ENCODE results near the gene HLA-DOB. TPM values are rescaled to one million over a fixed set of nuclear protein-coding genes. Genes with fewer than 3 reads are reported as not detected.
A peak's percentile ranks its signal among the peaks of the same experiment; 100 is the strongest.

Gene HLA-DOB
- total and polyA plus RNA-seq, 10 of the 15 experiments (the other 5 are each of a cell fraction or from before 2014, with no cell fraction given): 27.4 to 79.1 (median 37.0) TPM

DNA sequence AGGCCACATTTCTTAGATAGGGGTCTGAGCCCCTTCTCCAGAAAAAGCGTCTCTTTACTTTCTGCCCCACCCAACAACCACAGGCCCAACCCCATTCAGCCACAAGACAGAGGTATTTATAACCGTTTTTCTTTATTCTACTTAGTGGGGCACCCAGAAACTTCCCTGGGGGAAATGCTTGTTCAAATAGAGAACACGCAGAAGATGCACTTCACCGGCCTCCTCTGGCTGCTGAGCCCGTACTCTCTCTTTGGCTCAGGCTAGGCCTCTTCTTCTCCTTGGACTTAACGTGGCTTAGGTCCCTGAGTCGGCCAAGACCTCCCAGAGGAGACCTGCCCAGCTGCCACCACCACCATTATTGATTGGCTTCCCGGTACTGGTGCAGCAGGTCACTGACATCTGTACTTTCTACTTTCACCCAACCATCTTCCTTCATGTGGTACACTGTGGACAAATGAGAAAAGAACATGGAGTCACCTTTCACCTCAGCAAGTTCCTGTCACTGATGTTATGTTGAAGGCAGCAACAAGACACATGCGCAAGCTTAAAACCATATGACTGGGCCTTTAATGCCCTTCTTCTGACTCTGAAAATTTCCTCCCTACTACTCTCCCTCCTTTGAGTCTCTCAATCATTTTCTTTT, 23.9 kb upstream of the HLA-DOB start:
- Histone ChIP-seq H3K4me1 (ENCODE audit: control insufficient read depth, insufficient read depth, low read length) (peaks cover 54% of the 10 kb centered on the region), H3K9me3 (replicated peaks; ENCODE audit: control insufficient read depth, insufficient read depth, low read length) (no peaks in the 10 kb centered on the region), H3K9ac (ENCODE audit: control insufficient read depth, insufficient read depth, low read length) (peak overlapping the region; percentile 17; the same call in 1 of the 2 replicates), H3K27me3 (replicated peaks in 1 of 2; ENCODE audit: control insufficient read depth in 2 of 2, insufficient read depth in 2 of 2, low read length in 1 of 2) (no peaks in the 10 kb centered on the region), H3K27ac (ENCODE audit: control insufficient read depth, insufficient read depth) (peak overlapping the region; percentile 68), H3K79me2 (ENCODE audit: control insufficient read depth, insufficient read depth, low read length) (peaks cover 71% of the 10 kb centered on the region), H4K20me1 (ENCODE audit: control insufficient read depth, insufficient read depth) (no peaks in the 10 kb centered on the region), H3K4me3 (peak overlapping the region; percentile 96), H2AFZ (ENCODE audit: control insufficient read depth, low read depth, low read length) (no peak overlapping the region), H3K4me2 (ENCODE audit: control insufficient read depth, insufficient read depth) (peak overlapping the region; percentile 99), H3K36me3 (ENCODE audit: control insufficient read depth in 2 of 2, insufficient read depth in 2 of 2, low read length in 1 of 2) (peaks cover 2 to 29% of the 10 kb centered on the region in 2 experiments; a peak in 3 of 4 replicates)
- ChIA-PET RAD21 (ENCODE audit: unreplicated experiment) (interaction anchor here (2.9 to 10.5 kb wide), 3 partner anchors 16 to 144 kb away, joined by 25 to 269 read pairs (median 236); partner anchors contain the start of genes PSMB9 and TAP1), POLR2A (interaction anchor here (1.7 to 10.5 kb wide), 5 partner anchors 16 to 131 kb away, joined by 5 to 357 read pairs (median 15); partner anchors contain the start of genes PSMB9 and TAP1), CTCF (interaction anchor here (0.7 to 10.7 kb wide), 8 partner anchors 10 to 144 kb away, joined by 3 to 311 read pairs (median 8); partner anchors contain the start of genes HLA-DMB, PSMB9 and TAP1), SMC1A (ENCODE audit: uncharacterized antibody, unreplicated experiment) (interaction anchor here (1.4 to 6.8 kb wide), 8 partner anchors 15 to 401 kb away, joined by 3 to 226 read pairs (median 16); partner anchors contain the start of genes HLA-DMA, HLA-DRA, PSMB9 and TAP1)
- no TSS peak for BruUV-seq (replicated peaks)
- under 1% methylated on average over 9 of the region's 9 CpGs for WGBS (ENCODE audit: insufficient coverage, insufficient replicate concordance, low lambda C conversion rate, missing lambda C conversion rate)
- FAIRE-seq (peak; percentile 88), ATAC-seq (peak; percentile 0), DNase-seq (ENCODE audit: low read depth, low spot score) (no peak)
- intact Hi-C loops (cut with micrococcal nuclease; ENCODE audit: unreplicated experiment) (loop anchor here (5.0 kb wide), 1 partner anchor 132 kb away; no protein-coding TSS in a partner anchor), in situ Hi-C loops (cut with MboI) (no loop called here)
- TF ChIP-seq PAX8 (IDR thresholded peaks at IDR 0.05) (no peak), ZNF384 (IDR thresholded peaks at IDR 0.05; ENCODE audit: borderline replicate concordance, low read depth, low read length) (no peak), MEF2A (IDR thresholded peaks at IDR 0.05; ENCODE audit: insufficient read depth, low read depth, low read length) (peak; percentile 85; the same call in 1 of the 2 replicates), MEF2B (IDR thresholded peaks at IDR 0.05; ENCODE audit: partially characterized antibody, poor library complexity, severe bottlenecking) (peak; percentile 20), TCF12 (IDR thresholded peaks at IDR 0.05; ENCODE audit: low read depth, low read length) (no peak), BCL11A (IDR thresholded peaks at IDR 0.05; ENCODE audit: low read depth, low read length) (0 out of 2 replicates have a peak, but pooled peaks have one; percentile 4), MXI1 (IDR thresholded peaks at IDR 0.05; ENCODE audit: low read depth, low read length) (no peak), SIX5 (IDR thresholded peaks at IDR 0.05; ENCODE audit: low read depth, low read length, severe bottlenecking) (no peak), CREB1 (IDR thresholded peaks at IDR 0.05; ENCODE audit: low read depth) (no peak), MTA2 (IDR thresholded peaks at IDR 0.05; ENCODE audit: low read depth) (no peak), RAD51 (IDR thresholded peaks at IDR 0.05) (no peak), POLR2A (IDR thresholded peaks at IDR 0.05; ENCODE audit: low read depth, low read length) (peak; percentile 40; the same call in 1 of the 2 replicates), IRF4 (IDR thresholded peaks at IDR 0.05; ENCODE audit: low read depth, low read length) (peak; percentile 48; the same call in 1 of the 2 replicates)
- TF ChIP-seq, protein P1, sequence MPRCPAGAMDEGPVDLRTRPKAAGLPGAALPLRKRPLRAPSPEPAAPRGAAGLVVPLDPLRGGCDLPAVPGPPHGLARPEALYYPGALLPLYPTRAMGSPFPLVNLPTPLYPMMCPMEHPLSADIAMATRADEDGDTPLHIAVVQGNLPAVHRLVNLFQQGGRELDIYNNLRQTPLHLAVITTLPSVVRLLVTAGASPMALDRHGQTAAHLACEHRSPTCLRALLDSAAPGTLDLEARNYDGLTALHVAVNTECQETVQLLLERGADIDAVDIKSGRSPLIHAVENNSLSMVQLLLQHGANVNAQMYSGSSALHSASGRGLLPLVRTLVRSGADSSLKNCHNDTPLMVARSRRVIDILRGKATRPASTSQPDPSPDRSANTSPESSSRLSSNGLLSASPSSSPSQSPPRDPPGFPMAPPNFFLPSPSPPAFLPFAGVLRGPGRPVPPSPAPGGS (IDR thresholded peaks at IDR 0.05; ENCODE audit: borderline replicate concordance, insufficient read depth, low read depth, low read length, poor library complexity, severe bottlenecking): peak; percentile 34
- TF ChIP-seq, protein P2, sequence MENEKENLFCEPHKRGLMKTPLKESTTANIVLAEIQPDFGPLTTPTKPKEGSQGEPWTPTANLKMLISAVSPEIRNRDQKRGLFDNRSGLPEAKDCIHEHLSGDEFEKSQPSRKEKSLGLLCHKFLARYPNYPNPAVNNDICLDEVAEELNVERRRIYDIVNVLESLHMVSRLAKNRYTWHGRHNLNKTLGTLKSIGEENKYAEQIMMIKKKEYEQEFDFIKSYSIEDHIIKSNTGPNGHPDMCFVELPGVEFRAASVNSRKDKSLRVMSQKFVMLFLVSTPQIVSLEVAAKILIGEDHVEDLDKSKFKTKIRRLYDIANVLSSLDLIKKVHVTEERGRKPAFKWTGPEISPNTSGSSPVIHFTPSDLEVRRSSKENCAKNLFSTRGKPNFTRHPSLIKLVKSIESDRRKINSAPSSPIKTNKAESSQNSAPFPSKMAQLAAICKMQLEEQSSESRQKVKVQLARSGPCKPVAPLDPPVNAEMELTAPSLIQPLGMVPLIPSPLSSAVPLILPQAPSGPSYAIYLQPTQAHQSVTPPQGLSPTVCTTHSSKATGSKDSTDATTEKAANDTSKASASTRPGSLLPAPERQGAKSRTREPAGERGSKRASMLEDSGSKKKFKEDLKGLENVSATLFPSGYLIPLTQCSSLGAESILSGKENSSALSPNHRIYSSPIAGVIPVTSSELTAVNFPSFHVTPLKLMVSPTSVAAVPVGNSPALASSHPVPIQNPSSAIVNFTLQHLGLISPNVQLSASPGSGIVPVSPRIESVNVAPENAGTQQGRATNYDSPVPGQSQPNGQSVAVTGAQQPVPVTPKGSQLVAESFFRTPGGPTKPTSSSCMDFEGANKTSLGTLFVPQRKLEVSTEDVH (IDR thresholded peaks at IDR 0.05; ENCODE audit: low read depth, partially characterized antibody): no peak
- TF ChIP-seq, protein P3, sequence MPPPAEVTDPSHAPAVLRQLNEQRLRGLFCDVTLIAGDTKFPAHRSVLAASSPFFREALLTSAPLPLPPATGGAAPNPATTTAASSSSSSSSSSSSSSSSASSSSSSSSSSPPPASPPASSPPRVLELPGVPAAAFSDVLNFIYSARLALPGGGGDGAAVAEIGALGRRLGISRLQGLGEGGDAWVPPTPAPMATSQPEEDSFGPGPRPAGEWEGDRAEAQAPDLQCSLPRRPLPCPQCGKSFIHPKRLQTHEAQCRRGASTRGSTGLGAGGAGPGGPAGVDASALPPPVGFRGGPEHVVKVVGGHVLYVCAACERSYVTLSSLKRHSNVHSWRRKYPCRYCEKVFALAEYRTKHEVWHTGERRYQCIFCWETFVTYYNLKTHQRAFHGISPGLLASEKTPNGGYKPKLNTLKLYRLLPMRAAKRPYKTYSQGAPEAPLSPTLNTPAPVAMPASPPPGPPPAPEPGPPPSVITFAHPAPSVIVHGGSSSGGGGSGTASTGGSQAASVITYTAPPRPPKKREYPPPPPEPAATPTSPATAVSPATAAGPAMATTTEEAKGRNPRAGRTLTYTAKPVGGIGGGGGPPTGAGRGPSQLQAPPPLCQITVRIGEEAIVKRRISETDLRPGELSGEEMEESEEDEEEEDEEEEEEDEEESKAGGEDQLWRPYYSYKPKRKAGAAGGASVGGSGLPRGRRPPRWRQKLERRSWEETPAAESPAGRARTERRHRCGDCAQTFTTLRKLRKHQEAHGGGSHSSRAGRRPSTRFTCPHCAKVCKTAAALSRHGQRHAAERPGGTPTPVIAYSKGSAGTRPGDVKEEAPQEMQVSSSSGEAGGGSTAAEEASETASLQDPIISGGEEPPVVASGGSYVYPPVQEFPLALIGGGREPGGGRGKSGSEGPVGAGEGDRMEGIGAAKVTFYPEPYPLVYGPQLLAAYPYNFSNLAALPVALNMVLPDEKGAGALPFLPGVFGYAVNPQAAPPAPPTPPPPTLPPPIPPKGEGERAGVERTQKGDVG (CRISPR knock-in tag; IDR thresholded peaks at IDR 0.05): no peak

All from GM12878 (cell line).